Fibroblast of peridontal ligament (primary cell): ENCODE data around the gene MIB2.
A peak's percentile ranks its signal among the peaks of the same experiment; 100 is the strongest.
"Not testable (repeated sequence)": the region's sequence is repeated elsewhere in the genome, so short reads cannot be mapped to it uniquely, and the experiment has no call there.

Experiments used
- DNase-seq: peaks from one replicate; pipeline ENCODE4 v3.0.0-alpha.2; 2010; ENCODE audit errors: extremely low read depth

The MIB2 gene

GRCh38 chr1:1648265-1648664, 33.0 kb downstream of the MIB2 start:
- not testable (repeated sequence) for DNase-seq

DNA sequence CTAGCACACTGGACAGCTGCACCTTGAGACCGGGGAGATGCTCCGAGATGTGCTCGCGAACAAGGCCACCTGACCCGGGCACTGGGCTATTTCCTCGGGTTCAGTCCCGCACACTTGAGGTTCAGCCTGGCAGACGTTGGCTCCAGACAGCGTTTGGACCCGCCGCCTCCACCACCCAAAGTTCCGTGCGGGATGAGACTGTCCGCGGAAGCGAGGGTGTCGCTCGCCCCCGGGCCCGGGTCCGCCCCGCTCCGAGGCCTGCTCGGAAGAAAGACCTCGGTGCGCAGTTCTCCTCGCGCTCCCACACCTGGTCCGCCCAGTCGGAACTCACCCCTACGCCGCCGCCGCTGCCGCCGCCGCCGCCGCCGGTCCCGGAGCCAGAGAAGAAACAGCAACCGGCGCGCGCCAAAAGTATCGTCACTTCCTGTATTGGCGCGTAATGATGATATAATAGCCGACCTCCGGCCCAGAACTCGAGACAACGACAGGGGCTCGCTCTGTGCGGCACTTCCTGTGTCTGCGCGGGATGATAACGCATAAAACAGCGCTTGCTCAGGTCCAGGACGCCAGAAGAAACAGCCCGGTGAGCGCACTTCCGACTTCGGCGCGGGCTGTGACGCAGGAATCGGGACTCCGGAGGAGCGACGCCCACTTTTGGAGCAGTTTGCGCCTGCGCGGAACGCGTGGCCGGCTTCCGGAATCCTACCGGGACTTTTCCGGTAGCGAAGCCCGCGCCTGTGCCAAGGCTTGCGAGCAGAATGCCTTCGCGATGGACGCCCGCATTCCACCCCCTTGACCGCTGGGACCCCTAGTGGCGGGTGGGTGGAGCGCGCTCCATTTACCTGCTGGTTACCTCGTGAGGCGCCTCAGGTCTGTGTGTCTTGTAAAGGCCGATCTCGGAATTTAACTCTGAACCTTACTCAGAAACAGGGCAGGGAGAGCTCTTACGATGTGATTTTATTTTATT, 43.6 kb downstream of the MIB2 start, which contains the start of gene CDK11B:
Gene CDK11B (minus strand): TSS at position 422 of the 967 bp plus-strand sequence. CDS start 1,519 bp downstream, outside the sequence.
- DNase-seq, result peak; percentile 94

DNA sequence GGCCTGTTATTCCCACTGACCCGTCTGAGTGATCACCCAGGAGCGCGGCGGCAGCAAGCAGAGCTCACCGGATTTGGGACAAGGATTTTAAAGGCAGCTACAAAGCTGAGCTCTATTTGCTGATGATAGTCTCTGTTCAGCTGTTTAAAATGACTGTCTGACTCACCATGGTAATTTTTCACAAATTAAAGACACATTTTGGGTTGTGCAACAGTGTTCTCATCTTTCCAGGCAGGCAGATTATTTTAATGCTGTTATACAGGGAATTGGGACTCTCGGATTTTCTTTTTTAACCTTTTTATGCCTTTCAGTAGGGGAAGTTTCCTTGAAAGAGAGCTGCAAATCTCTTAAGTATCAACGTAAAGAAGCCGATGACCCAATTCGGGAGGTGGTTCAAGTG, 47.1 kb downstream of the MIB2 start:
- peak; percentile 82 for DNase-seq

DNA sequence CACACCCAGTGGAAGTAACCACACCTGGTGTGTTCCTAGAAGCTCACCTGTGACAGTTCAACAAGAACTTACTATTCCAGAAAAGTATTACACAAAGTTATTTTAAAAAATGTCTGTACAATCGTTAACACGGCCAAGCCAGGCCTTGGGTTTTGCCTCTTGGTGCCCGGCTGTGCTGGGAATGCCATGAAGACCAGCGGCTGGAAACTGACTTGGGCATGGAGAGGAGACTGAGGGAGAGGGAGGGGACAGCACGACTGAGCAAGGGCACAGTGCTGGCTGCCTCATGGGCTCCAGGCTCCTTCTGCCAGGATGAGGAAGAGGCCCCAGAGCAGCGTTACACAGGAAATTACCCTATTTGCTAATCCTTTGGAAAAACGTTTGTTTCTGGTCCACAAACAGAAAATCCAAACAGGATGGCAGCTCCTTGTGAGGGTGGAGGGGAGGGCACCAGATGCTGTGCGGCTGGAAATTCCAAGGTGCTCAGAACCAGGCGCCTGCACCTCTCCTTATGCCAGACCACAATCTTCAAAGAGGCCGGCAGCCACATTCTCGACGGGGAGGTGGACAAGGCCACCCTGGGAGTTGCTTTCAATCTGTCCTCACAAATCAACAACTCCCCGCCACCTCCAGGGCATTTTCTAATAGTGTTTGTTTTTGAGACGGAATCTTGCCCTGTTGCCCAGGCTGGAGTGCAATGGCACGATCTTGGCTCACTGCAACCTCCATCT, 47.7 kb downstream of the MIB2 start:
- peak; percentile 11 for DNase-seq

DNA sequence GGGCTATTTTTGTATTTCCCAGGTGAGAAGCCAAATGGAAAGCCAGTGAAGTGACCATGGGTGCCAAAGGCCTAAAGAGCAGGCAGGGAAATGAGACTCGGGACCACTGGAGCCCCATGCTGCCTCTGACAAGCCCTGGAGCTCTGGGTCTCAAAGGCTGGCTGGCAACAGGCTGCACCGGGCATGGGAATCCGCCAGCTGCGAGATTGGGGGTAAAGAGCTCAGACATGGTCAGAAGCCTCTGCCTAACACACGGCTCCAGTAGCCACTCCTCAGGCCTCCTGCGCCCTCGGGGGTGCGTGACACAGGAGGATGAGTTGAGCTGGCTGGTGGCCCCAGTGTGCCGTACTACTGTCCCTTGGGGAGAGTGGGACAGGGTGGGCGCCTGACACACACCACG, 49.0 kb downstream of the MIB2 start:
- DNase-seq, result not testable (repeated sequence)

GRCh38 chr1:1664941-1665814, 49.9 kb downstream of the MIB2 start:
- DNase-seq, result no peak

DNA sequence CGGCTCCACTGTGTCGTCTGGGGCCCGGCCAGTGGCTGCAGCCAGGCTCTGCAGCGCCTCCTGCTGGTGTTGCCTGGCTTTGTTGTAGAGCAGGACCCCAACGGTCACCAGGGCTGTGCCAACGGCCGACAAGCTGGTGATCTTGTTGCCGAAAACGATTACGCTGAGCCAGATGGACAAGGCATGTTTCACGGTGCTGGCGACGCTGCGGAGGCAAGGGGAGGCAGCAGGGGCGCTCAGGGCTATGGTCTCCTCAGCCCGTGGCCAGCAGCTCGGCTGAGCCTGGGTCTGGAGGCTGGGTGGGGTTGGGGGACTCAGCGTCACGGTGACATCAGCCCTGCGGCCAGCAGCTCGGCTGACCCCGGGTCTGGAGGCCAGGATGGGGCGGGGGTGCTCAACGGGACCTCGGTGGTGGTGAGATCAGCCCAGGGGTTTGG, 50.5 kb downstream of the MIB2 start:
- no peak for DNase-seq

DNA sequence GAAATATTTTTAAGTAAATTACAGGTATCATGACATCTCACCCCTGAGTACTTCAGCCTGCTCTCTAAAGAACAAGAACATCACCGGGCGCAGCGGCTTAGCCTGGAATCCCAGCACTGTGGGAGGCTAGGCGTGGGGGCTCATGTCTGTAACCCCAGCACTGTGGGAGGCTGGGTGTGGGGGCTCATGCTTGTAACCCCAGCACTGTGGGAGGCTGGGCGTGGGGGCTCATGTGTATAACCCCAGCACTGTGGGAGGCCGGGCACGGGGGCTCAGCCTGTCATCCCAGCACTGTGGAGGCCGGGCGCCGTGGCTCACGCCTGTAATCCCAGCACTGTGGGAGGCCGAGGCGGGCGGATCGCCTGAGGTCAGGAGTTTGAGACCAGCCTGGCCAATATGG, 51.2 kb downstream of the MIB2 start:
- DNase-seq, result no peak

- DNase-seq, result no peak
Observed at GRCh38 chr1:1669468-1670440, 54.5 kb downstream of the MIB2 start.

DNA sequence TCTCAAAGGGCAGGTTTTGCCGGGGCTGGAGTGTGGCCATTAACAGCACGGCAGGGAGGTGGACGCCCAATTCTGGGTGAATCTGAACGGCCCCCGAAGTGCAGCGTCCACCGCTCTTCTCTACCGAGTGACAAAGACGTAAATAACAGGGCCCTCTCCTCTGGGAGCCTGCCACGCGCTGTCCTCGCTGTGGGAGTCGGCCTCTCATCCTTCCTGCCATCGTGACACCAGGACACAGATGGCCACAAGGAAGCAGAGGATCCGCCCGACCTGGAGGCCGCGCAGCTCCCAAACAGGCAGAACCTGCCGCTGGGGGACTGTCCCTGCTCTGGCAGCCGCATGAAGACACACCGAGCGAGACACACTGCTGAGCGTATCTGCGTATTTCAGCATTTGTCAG, 55.6 kb downstream of the MIB2 start:
- DNase-seq, result no peak

GRCh38 chr1:1671365-1672119, 56.2 kb downstream of the MIB2 start:
- DNase-seq, result no peak

DNA sequence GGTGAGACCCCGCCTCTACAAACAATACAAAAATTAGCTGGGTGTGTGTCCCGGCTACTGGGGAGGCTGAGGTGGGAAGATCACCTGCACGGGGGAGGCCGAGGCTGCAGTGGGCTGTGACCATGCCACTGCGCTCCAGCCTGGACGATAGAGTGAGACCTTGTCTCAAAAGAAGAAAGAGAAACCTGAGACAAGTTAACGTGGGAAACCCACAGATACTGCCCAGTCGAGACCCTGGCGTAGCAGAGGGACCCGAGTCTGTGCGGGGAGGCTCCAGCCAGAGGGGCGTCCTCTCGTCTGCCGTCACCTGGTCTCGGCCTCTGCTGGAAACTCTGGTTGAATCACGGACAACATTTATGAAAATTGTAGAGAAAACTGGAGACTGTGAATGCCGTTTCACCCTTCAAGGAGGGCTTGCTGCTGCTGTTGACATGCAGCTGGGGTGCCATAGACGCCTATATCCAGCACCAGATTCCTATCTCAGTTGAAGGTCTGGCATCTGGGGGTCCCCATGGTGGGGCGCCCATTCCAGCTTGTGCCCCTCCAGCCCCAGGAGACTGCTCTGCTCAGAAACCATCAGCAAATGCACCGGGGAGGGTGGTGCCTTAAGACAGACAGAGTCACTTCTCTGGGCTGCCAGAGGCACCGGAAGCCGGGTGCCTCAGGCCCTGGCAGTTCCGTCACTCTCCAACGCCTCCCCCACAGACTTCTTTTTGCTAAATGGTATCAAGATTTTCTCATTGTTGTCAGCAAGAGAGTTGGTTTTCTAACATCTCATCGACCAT, 57.1 kb downstream of the MIB2 start:
- DNase-seq, result no peak

DNA sequence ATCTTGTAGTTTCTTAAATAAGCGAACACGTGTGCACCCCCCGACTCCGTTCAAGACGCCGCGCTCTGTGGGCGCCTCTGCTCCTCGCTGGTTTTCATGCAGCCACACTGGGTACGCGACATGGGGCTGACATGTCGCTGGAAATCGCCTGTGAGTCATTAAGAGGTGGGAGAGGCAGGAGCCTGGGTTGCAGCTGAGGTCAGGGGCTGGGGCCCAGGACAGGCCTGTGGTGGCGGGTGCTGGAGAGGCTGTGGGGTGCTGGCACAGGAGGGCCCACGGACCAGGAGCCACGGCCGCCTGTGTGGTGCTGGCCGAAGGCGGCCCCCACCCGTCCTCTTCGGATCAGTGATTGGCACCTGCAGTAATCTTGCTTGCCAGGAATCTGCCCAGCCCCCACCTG, 59.5 kb downstream of the MIB2 start:
- DNase-seq, result not testable (repeated sequence)

- DNase-seq, result not testable (repeated sequence)
Observed at GRCh38 chr1:1675218-1675617, 59.9 kb downstream of the MIB2 start.

GRCh38 chr1:1676087-1676486, 60.8 kb downstream of the MIB2 start:
- DNase-seq, result not testable (repeated sequence)

- no peak for DNase-seq
Observed at GRCh38 chr1:1677718-1678580, 62.6 kb downstream of the MIB2 start.

DNA sequence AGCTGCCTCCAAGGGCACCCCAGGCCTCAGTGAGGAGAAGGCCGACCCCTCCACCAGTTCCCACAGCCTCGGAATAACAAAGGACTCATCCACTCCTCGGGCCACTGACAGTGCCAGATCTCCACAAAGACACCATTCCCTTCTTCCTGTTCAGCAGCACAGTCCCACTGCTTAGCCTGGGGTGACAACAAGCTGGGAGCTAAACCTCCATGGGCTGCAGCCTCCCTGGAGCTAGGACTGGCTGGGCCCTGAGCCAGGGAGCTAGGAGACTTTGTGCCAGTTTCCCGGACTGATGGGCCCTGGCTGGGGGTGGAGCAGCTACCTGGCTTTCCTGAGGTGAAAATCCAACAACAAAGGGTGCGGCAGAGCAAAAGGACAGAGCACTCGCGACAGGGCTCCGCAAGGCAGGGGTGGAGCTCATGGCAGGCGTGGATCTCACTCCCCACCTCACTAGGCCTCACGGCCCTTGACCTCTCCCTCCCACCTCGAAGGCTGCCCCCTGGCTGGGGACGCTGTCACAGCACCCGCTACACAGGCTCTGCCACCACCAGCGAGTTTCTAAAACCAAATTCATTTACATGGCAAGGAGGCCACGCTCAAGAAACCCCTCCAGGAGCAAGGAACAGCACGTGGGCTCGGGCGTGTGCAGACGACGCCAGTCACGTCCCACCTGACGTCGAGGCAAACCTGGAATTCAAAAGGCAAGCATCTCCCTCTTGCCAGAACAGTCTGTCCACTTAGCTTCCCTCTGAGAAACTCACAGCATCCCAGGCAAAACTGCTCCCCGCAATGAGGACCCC, 63.5 kb downstream of the MIB2 start:
- DNase-seq, result no peak
